Middle frontal gyrus (tissue), 1 donor: ENCODE results near the gene ELAVL3.
A peak's percentile ranks its signal among the peaks of the same experiment; 100 is the strongest.
"Not testable (repeated sequence)": the region's sequence is repeated elsewhere in the genome, so short reads cannot be mapped to it uniquely, and the experiment has no call there.

Experiments
- DNase-seq: peaks from one replicate; pipeline ENCODE4 v3.0.0-alpha.2; 2015; ENCODE audit warnings: low spot score; ENCODE audit errors: extremely low spot score

Gene ELAVL3

DNA sequence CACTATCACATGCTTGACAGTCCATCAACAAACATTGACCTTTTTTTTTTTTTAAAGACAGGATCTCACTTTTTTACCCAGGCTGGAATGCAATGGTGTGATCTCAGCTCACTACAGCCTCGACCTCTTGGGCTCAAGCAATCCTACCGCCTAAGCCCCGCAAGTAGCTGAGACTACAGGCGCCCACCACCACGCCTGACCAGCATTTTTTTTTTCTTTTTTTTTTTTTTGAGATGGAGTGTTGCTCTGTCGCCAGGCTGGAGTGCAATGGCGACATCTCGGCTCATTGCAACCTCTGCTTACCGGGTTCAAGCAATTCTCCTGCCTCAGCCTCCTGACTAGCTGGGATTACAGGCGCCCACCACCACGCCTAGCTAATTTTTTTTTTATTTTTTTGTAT, 21.9 kb downstream of the ELAVL3 start:
- not testable (repeated sequence) for DNase-seq

DNA sequence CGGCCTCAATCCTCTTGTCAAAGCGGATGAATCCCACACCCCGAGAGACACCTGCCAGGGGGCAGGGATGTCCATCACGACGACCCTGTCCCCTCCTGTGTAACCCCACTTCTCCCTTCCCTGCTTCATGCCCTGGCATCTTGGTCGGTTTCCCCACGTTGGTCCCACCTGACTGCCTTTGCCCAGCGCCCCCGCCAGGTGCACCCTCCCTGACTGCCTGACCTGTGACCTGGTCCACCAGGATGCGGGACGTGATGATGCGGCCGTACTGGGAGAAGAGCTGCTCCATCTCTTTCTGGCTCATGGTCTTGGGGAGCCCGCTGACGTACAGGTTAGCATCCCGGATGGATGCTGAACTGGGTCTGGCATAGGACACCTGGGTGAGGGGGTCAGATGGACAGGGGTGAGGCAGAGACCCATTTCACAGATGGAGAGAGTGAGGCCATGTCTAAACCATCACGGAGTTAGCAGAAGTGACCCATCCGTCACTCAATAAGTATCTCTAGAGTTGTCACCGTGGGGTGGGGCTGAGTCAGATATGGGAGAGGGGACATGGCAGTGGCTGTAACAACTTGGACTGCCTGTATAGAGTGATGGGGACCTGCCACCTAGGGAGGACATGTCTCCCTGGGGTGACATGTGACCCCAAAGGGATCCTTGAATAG, 22.5 kb downstream of the ELAVL3 start:
- DNase-seq: no peak

DNA sequence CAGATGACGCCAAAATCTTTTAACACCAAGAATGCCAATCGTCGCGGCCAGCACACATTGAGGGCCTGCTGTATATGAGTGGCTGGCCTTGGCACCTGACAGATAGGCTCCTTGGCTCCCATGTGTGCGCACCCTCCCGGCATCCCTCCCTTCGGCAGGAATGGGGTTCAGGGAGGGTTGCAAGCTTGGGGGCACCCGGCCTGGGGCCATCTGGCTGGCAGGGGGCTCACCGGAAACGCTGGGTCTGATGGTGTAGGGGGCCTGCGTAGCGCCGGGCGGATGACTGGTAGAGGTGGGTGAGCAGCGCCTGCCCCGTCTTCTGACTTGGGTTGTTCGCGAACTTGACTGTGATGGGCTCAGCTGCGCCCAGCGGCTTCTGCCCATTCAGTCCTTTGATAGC, 23.0 kb downstream of the ELAVL3 start:
- DNase-seq: no peak

DNA sequence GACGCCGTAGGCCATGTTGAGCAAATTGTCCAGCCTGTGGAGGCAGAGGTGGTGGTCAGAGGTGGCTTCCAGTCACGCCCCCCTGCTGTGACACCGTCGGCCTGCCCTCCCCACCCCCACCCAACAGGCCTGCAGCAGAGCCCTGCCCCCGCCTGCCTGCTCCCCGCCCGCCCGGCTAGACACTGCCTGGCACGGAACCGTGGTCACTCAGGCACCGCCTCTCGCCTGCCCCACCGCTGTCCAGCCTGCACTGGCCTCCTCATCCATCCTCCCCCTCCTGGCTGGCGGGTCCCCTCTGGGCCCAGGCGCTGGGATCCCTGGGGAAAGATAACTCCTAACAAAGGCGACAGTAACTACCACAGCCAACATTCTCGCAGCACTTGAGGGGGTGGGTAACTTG, 23.7 kb downstream of the ELAVL3 start:
- DNase-seq: peak; percentile 39

DNA sequence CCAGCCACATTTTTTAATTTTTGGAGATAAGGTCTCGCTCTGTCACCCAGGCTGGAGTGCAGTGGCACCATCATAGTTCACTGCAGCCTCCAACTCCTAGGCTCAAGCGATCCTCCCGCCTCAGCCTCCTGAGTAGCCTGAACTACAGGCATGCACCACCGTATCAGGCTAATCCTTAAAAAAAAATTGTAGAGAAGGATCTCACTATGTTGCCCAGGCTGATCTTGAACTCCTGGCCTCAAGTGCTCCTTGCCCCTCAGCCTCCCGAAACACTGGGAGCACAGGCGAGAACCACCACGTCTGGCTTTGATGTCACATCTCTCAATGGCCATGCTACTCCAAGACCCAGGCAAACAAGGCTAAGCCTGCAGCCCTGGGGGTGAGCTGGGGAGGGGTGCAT, 24.2 kb downstream of the ELAVL3 start:
- DNase-seq: no peak

DNA sequence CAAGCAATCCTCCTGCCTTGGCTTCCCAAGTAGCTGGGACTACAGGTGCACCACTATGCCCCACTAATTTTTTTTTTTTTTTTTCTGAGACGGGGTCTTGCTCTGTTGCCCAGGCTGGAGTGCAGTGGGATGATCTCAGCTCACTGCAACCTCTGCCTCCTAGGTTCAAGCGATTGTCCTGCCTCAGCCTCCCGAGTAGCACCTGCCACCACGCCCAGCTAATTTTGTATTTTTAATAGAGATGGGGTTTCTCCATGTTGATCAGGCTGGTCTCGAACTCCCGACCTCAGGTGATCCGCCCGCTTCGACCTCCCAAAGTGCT, 25.7 kb downstream of the ELAVL3 start:
- DNase-seq: not testable (repeated sequence)

DNA sequence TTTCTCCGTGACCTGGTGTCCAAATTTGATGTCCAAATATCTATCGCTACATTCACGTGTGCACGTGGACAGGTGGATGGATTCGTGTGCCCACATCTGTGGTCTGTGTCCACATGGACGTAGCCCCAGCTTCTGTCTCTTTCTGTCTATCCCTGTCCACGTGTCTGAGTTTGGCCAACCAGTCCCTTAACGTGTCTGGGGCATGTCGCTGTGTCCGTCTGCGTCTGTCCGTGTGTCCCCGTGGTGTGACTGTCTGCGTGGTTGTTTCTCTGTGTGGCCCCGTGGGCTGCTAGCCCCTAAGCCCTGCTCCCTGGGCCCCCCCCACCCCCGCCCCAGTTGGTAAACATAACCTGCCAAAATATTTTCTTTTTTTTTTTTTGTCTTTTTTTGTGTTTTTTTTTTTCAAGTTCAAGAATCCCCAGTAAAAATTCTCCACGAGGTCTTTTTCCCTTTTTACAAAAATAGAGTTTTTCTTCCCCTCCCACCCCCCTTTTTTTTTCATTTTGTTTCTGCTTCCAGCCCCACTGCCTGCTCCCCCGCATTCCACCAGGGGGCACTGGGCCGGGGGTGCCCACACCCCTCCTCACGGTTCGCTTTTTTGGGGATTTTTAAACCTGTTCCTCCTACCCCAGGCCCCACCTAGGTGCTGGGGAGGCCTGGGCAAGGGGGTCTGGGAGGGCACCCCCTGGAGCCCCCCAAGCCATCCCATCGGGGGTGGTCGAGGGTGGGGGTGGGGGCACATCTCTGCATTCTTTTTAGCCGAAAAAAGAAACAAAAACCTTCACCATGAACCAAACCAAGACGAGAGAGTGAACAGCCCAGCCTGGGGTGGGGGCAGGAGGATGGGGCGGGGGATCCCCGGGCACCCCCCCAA, 27.1 kb downstream of the ELAVL3 start:
- DNase-seq: no peak

DNA sequence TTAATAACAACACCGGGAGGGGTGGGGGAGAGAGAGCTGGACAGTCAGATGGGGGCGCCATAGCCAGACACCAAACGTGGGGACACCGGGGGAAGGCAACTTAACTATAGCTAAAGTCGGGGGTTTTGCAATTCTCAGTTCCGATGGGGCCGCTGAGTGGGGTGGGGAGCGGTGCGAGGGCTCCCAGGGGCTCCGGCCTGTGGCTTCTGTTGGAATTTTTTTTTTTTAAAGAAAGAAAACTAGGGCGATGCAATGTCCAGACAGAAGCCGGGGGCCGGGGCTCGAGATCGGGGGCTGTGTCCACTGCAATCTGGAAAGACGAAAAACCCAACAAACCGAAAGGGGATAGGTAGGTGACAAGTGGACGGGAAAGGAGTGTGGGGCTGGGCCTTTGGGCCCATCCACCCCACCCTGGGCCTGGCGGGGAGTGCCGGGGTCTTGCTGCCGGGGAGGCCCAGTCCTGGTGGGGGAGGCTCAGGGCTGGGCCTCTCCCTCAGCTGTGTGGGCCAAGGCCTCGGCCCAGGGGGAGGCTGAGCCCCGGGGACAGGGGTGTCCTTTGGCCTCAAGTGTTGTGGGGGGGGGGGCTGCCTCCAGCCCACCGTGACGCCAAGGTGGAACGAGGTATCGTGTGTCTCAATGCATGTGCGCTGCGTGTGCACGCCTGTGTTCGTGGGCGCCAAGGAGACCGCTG, 28.1 kb downstream of the ELAVL3 start:
- DNase-seq: no peak

DNA sequence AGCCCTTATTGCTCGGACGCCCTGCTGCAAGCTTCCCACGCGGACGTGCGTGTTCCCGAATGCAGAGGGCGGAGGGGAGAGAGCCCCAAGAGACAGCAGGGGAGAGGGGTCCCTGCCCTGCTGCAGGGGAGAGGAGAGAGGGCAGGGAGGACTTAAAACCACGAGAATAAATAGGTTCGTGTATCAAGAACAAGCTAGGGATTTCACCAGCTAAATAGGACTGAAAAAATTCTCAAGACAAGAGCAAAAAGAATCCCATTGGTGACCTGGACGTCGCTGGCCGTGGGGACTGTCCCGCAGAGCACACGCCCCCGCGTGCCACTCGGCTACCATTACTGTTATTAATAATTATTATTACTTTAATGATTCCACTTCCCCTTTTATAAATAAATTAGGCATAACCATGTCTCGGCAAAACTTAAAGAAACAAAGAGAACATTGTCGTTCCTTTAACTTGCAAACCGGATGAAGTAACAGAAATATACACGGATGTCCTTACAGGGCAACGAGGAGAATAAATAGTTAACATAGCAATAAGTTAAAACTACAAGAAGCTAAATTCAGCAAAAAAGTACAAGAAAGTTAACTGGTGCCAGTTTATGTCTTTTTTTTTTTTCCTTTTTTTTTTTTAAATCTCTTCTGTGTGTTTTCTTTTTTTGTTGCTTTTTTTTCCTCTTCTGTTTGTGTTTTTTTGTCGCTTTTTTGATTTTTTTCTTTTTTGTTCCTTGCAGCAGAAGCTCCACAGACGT, 28.8 kb downstream of the ELAVL3 start:
- no peak for DNase-seq

DNA sequence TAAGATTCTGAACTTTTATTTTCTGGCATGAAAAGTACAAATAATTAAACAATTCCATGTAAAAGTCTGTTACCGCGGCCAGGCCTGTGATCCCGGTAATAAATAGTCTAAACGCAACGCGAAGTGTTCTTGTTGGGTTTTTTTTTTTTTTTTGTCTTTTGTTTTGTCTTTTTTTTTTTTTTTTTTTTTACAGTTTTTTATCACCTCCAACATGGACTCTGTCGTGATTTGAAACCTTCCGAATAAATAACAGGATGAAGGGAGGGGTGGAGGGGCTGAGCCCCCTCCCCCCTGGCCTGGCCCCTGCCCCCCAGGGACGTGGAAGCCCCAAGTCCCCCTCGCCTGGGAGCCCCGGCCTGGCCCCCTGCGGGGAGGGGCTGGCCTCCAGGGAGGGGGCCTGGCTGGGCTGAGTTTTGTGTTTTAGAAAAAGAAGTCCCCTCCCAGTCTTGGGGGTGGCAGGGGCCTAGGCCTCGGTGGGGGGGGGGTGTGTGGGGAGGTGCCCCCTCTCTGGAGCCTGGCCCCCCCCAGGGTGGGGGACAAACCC, 29.4 kb downstream of the ELAVL3 start:
- DNase-seq: no peak

DNA sequence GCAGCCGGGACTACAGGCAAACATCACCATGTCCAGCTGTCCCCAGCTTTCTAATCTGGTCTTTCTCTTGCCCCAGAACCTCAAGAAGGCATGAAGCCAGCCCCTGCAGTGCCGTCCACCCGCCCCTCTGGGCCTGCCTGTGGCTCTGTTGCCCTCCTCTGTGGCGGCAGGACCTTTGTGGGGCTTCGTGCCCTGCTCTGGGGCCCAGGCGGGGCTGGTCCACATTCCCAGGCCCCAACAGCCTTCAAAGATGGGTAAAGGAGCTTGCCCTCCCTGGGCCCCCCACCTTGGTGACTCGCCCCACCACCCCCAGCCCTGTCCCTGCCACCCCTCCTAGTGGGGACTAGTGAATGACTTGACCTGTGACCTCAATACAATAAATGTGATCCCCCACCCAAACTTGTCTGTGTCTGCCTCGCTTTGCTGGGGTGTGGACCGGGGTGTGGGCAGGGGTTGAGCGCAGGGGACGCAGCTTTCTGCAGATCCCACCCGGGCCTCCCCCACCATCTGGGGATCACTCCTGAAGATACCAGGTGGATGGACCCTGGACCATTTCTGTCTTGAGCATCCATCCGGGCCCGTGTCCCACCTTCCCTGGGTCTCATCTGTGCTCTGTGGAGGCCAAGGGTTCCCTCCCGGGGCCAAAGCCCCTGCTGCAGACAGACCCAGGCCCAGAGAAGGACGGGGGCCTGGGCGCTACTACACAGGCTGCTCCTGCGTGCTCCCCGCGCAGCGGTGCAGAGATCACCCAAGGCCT, 30.1 kb downstream of the ELAVL3 start:
- DNase-seq: no peak

DNA sequence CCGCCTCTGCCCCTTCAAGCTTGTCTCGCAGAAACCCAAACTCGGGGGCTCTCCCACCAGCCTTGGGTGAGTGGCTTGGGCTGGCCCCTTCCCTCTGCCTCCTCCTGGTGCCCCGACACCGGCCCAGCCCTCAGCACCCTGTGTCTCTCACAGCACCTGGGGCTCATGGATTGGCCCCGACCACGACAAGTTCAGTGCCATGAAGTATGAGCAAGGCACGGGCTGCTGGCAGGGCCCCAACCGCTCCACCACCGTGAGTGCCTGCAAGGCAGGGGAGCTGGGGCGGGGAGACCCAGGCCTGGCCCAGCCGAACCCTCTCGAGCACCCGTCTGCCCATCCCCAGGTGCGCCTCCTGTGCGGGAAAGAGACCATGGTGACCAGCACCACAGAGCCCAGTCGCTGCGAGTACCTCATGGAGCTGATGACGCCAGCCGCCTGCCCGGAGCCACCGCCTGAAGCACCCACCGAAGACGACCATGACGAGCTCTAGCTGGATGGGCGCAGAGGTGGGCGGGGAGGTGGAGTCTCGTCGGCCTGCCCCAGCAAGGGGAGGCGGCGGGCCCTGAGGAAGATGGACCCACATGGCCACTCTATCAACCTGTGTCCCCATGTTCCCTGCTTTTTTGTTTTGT, 31.8 kb downstream of the ELAVL3 start:
- no peak for DNase-seq

DNA sequence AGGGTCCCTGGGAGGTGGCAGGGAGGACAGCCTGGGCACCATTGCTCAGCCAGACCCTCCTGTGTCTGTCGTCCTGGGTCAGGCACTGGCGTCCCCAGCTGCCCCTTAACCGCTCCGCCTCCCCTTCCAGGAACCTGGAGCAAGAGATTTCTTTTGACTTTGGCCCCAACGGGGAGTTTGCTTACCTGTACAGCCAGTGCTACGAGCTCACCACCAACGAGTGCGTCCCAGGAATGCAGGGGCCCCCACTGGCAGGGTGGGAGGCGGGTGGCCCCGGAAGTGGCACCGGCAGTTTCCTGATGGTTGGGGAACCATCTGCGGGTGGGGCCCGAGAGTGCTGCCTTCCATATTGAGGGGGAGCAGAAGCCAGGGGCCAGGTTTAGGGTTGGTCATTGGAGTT, 32.4 kb downstream of the ELAVL3 start:
- DNase-seq: no peak

DNA sequence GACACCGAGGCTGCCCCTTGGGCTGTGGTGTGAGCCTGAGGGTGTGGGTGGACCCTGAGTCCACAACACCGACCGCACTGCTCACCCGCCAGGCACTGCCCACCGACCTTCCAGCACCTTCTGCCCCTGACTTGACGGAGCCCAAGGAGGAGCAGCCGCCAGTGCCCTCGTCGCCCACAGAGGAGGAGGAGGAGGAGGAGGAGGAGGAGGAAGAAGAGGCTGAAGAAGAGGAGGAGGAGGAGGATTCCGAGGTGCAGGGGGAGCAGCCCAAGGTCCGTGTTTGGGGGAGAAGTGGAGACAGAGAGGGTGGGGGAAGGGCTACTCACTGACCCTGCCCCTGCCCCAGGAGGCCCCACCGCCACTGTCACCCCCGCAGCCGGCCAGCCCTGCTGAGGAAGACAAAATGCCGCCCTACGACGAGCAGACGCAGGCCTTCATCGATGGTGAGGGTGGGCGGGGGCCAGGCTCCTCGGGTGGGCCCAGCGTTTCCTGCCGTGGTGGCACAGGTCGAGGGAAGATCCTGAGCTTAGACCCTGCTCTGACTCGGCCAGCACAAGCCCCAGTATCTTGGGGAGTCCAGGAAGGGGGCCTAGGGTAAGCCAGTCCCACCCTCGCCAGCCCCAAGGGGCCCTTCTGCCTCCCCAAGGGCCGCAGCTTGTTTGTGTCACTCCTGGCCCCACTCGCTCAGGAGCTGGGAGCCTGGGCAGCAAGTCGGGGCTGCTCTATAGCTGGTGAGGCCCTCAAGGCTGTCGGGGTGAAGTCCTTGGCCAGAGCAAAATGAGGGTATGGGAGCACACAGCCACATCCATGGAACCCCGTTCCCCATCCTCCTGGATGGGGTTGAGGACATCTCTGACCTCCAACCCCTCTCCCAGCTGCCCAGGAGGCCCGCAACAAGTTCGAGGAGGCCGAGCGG, 33.2 kb downstream of the ELAVL3 start:
- no peak for DNase-seq

DNA sequence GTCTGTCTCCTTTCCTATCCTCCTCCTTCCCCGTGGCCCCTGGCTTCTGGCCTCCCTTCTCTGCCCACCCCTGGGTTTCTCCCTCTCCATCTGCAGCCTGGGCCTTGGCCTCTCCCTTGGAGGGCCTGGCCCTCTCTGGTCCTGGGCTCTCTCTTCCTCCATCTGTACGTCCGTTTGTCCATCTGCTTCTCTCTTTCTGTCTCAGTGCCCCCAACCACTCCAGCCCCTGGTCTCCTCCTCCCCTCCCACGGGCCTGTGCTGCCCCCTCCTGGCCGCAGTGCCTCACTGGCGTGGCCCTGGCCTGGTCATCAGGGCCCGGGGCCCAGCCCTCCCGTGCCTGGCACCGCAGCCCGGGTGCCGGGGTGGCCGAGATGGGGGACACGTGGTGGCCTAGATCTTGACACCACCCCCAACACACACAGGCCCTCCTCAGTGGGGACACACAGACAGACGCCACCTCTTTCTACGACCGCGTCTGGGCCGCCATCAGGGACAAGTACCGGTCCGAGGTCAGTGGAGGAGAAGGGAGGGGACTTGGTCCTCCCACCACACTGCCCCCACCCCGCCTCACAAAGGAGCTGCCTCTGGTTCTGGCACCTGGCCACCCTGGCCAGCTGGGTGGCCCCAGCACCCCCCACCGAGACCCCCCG, 34.1 kb downstream of the ELAVL3 start:
- DNase-seq: peak; percentile 69

DNA sequence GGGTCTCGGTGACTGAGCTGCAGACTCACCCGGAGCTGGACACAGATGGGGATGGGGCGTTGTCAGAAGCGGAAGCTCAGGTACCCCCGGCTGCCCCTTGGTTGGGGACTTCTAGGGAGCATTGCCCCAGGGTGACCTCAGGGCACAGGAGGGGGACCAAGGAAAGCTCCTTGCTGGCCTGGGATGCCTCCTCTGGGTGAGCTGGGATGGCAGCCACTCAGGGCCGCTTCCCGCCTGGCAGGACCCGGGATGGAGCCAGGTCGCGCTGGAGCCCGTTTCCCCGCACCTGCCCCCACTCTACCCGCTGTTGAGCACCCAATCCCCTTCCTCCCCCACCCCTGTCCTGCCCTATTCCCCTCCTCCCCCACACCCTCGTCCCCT, 34.6 kb downstream of the ELAVL3 start:
- DNase-seq: no peak

DNA sequence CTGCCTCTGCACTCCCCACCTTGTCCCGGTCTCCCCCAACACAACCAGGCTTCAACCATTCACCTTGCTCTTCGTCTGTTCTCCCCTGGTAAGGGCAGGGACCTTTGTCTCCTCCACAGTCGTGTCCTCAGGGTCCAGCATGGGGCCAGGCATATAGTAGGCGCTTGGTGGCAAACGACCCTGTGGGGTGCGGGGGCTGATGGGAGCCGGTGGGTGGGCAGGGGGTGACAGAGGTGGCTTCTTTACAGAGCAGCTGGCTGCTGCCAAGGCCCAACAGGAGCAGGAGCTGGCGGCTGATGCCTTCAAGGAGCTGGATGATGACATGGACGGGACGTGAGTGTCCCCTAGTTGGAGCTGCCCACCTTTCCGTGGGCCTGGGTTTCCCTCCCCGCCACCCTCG, 35.7 kb downstream of the ELAVL3 start:
- no peak for DNase-seq

DNA sequence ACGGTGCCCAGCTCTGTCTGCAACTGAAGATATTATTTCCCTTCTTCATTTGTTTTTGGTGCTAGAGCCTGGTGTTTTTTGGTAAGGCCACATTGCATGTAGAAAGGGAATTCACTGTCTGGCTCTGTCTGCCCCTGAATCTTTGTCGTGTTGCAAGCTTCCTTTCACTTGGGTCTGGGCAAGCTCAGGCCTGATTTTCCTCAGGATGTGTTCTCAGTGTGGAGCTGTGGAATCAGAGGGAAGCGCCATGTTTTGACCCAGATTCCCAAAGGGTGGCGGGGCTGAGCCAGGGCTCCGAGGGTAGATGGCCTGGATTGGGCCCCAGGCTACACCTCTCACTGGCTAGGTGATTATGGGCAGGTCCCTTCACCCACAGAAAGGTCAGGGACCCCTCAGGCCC, 36.8 kb downstream of the ELAVL3 start:
- DNase-seq: no peak

DNA sequence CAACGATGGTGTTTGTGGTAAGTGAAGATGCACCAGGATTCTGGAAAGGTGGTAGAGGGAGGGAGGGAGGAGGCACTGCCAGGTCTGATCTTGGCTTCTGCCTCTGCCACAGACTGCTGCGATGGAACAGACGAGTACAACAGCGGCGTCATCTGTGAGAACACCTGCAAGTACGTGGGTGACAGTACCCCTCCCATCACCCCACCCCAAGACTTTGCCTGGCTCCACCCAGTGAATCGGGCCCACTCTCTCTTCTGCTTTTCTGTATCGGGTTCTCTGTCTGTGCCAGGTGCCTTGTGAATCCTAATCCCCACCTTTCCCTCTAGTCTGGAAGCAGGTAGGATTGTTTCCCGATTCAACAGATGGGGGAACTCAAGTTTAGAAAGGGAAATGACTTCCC, 42.9 kb downstream of the ELAVL3 start:
- DNase-seq: no peak
